ENCODE data around the gene MAP3K20.
"Not testable (repeated sequence)": the region's sequence is repeated elsewhere in the genome, so short reads cannot be mapped to it uniquely, and the experiment has no call there.

Gene MAP3K20

DNA sequence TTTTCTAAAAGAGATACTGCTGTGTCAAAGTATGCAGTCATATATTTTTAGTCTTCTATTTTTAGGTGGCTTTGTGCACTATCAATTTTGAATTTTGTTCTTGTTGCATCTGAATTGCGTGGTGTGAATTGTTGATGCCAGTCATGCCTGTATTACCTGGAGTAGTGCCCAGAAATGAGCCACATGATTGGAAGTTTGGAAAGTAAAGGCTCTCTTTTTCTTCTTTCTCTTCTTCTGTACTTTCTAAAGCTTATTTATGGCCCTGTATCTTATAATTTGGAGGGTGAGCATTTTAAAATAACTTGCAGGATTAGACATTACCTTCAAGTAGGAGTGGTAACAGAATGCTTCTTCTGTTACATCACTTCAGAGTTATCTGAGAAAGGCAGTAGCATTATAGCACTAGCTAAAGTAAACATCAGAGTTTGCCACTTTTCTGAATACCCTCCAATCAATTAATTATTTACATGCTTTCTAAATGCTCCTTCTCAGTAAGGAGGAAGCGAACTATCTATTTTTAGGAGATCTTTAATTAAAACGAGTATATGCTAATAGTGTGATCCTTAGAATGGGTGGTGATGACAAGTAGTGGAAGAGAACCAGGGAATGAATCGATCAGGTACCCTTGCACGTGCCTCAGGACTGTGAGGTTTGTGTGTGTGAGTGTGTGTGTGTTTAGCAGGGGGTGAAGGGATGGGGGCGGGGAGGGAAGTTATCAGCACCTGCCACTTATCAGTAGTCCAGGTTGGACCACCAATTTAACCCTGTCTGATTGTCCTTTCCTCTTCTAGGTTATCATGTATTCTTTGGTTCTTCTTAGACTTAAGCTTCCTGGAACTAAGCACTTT, 112.5 kb downstream of the MAP3K20 start:
- Mint-ChIP-seq H3K36me3 (no peaks in the 10 kb centered on the region), H3K27me3 (no peaks in the 10 kb centered on the region), H3K27ac (no peak overlapping the region), H3K4me1 (no peaks in the 10 kb centered on the region), H3K4me3 (no peak overlapping the region), H3K9me3 (no peaks in the 10 kb centered on the region)
- DNase-seq: no peak
- CTCF ChIA-PET: interaction anchor here (0.6 kb wide), 1 partner anchor 446 kb away, joined by 3 read pairs; no protein-coding TSS in a partner anchor

DNA sequence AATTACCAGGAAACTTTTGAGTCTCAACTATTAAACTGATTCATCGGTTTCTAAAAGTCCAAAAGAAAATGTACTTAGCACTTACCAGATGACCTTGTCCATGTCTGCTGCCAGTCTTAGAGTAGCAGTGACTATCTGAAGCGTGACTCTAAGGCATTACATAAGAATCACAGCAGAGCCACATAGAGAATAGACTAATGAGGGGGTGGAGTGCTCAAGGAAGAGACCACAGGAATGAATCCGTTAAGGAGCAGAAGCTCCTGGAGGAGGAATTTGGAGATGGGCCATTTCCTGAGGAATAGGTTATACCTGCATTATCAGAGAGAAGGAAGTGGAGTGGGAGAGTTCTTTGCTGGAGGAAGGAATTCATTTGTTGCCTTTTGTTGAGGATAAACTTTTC, 116.0 kb downstream of the MAP3K20 start:
- Mint-ChIP-seq H3K4me1 (no peaks in the 10 kb centered on the region), H3K27ac (no peak overlapping the region), H3K4me3 (no peak overlapping the region), H3K27me3 (no peaks in the 10 kb centered on the region), H3K9me3 (no peaks in the 10 kb centered on the region), H3K36me3 (peaks cover 2% of the 10 kb centered on the region)
- CTCF ChIA-PET: no interaction called here
- DNase-seq: no peak

DNA sequence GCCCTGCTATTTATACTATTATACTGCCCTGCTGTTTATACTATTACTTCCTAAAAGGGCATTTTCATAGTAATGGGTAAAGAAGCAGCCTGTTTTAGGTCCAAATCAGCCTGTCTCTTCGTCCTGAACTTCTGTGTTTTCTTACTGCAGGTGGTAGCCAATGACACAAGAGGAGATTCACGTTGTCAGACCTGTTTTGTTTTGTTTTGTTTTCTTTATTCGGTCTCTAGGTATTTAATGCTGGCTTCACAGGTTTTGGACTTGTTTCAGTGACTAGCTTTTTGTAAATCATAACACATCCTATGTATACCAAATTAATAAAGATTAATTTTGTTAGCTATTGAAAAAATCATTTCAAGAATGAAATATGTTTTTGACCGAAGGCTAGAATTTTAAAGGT, 116.4 kb downstream of the MAP3K20 start:
- Mint-ChIP-seq H3K9me3 (no peaks in the 10 kb centered on the region), H3K4me1 (no peaks in the 10 kb centered on the region), H3K27me3 (no peaks in the 10 kb centered on the region), H3K27ac (no peak overlapping the region), H3K4me3 (no peak overlapping the region), H3K36me3 (peaks cover 2% of the 10 kb centered on the region)
- DNase-seq: no peak
- CTCF ChIA-PET: interaction anchor here (0.6 kb wide), 1 partner anchor 326 kb away, joined by 3 read pairs; no protein-coding TSS in a partner anchor

DNA sequence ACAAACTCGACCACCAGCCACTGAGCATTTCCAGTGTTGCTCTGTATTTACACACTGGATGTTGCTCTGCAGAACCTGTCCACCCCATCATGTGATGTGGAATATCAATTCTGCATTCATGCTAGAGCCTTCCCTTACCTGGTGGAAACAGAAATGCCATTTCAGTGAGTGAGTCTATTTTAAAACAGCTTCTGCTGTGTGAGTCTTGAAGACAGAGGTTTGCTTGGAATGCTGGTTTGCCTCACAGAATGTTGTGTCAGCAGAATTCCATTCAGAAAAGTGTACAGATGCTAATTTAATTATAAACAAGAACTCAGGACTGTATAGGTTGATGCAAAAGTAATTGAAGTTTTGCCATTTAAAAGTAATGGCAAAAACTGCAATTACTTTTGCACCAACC, 118.3 kb downstream of the MAP3K20 start:
- H3K9me3 Mint-ChIP-seq: no peaks in the 10 kb centered on the region
- H3K36me3 Mint-ChIP-seq: peaks cover 2% of the 10 kb centered on the region
- H3K27me3 Mint-ChIP-seq: no peaks in the 10 kb centered on the region
- no peak overlapping the region for H3K27ac Mint-ChIP-seq
- no peak overlapping the region for H3K4me3 Mint-ChIP-seq
- no peak for DNase-seq
- CTCF ChIA-PET: interaction anchor here (0.6 kb wide), 1 partner anchor 200 kb away, joined by 3 read pairs; no protein-coding TSS in a partner anchor
- H3K4me1 Mint-ChIP-seq: no peaks in the 10 kb centered on the region

DNA sequence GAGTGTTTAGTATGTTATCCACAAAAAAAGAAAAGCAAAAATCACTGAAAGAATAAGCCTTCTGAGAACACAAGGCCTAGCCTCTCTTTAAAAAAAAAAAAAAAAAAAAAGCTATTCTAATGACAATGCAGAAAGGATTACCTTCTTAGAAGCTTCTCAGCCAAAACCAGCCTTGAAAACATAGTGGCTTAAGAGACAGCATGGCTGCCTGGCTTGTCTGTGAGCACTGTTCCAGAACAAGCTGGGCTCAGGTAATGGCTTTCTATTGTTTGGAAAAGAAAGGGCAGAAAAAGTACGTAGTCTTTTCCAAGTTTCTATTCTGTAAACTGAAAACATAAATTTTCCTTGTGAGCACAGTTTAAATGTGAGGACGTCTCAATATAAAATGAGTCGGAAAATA, 119.5 kb downstream of the MAP3K20 start:
- Mint-ChIP-seq H3K4me1 (no peaks in the 10 kb centered on the region), H3K36me3 (peaks cover 2% of the 10 kb centered on the region), H3K9me3 (no peaks in the 10 kb centered on the region), H3K27ac (no peak overlapping the region), H3K4me3 (no peak overlapping the region), H3K27me3 (no peaks in the 10 kb centered on the region)
- CTCF ChIA-PET: interaction anchor here (0.6 to 1.2 kb wide), 2 partner anchors 15 to 162 kb away, joined by 3 to 4 read pairs; no protein-coding TSS in a partner anchor
- DNase-seq: no peak

DNA sequence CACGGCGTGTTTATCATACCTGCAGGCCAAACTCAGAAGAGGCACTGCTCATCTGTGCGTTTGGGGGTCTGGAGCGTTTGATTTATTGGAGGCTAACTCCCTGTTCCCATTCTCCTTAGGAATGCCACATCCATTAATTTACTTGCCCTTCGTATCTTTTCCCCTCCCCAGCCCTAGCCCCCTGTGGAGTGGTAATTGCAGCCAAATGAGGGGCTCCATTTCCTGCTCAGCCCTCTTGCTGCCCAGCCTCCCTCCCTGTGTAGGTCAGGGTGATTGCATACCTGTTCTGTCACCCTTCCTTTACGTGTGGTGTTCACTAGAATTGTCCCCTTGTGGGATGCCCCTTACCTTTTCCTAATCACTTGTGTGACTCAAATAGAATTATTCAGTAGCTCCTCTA, 120.4 kb downstream of the MAP3K20 start:
- H3K36me3 Mint-ChIP-seq: peaks cover 2% of the 10 kb centered on the region
- no peaks in the 10 kb centered on the region for H3K27me3 Mint-ChIP-seq
- no peak for DNase-seq
- H3K4me1 Mint-ChIP-seq: no peaks in the 10 kb centered on the region
- no peak overlapping the region for H3K4me3 Mint-ChIP-seq
- CTCF ChIA-PET: no interaction called here
- no peaks in the 10 kb centered on the region for H3K9me3 Mint-ChIP-seq
- H3K27ac Mint-ChIP-seq: no peak overlapping the region

DNA sequence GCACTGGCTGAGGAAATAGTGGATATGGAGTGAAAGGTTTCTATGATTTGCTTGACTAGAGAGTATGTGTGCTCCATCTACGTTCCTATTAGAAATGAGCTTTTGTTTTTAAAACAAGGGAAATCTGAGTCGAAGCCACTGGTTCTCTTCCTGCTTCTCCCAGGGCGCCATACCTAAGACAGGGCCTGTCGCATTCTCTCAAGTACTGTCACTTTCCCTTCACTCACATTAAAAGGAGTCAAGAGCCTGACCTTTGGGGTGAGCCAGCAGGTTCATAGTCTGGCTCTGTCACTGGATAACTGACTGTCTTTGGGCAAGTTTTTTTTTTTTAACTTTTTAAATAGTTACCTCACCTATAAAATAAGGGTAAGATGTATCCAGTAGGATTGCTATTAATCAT, 121.0 kb downstream of the MAP3K20 start:
- CTCF ChIA-PET: no interaction called here
- no peaks in the 10 kb centered on the region for H3K9me3 Mint-ChIP-seq
- no peaks in the 10 kb centered on the region for H3K4me1 Mint-ChIP-seq
- DNase-seq: no peak
- no peak overlapping the region for H3K4me3 Mint-ChIP-seq
- peaks cover 2% of the 10 kb centered on the region for H3K36me3 Mint-ChIP-seq
- H3K27ac Mint-ChIP-seq: no peak overlapping the region
- H3K27me3 Mint-ChIP-seq: no peaks in the 10 kb centered on the region

DNA sequence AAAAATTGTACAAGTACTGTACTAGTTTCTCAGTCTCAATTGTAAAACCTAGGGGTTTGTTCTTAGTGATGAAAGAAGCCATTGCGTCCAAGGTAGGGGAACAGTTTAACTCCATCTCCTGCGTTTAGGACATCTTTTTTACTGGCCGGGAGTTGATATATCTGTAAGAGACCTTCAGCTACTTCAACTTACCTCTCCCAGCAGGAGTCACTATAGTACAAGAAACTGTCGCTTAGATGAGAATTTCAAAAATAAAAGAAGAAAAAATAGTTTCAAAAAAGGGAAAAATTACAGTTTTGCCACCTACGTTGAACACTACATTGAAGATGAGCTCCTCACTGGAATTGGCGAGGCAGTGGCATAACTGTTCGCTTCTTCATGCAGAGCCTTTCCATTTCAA, 122.7 kb downstream of the MAP3K20 start:
- Mint-ChIP-seq H3K4me3 (no peak overlapping the region), H3K9me3 (no peaks in the 10 kb centered on the region), H3K36me3 (peaks cover 2% of the 10 kb centered on the region), H3K4me1 (no peaks in the 10 kb centered on the region), H3K27me3 (no peaks in the 10 kb centered on the region), H3K27ac (no peak overlapping the region)
- DNase-seq: no peak
- CTCF ChIA-PET: interaction anchor here (1.0 kb wide), 1 partner anchor 9 kb away, joined by 4 read pairs; no protein-coding TSS in a partner anchor

DNA sequence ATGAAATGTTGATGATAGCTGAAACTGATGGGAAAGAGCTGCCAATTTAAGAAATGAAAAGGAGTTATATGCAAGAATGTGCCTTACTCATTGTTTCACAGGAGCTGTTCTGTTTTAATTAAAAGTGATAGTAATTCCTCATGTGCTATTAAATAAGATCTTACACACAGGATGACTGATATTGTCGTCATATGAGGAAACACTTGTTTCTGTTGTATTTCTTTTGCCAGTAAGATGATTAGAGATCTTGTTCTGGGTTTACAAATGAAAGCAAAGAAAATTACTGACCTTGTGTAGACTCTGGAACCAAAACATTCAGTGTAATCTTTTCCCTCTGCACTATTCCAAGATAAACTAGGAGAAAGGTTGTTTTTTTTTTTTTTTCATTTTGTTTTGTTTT, 123.6 kb downstream of the MAP3K20 start:
- CTCF ChIA-PET: no interaction called here
- Mint-ChIP-seq H3K27ac (no peak overlapping the region), H3K9me3 (no peaks in the 10 kb centered on the region), H3K4me1 (no peaks in the 10 kb centered on the region), H3K4me3 (no peak overlapping the region), H3K27me3 (no peaks in the 10 kb centered on the region), H3K36me3 (peaks cover 2% of the 10 kb centered on the region)
- no peak for DNase-seq

DNA sequence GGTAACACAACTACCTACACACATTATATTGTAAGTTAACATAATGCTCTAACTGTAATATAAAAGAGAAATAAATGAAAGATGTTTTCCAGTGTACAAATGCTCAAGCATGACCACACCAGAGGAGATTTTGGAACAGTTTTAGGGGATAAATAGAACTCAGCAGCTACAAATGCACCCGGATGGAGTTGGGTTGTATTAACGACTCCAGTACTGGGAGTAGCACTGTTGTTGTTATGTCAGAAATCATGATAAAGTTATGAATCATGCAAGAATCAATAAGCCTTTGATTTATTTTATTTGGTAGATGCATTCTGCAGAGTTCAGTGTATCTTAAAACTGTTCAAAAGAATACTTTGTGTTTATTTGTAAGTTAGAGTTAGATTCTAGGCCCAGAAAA, 126.9 kb downstream of the MAP3K20 start:
- H3K36me3 Mint-ChIP-seq: no peaks in the 10 kb centered on the region
- H3K4me3 Mint-ChIP-seq: no peak overlapping the region
- no peaks in the 10 kb centered on the region for H3K4me1 Mint-ChIP-seq
- no peak for DNase-seq
- no peaks in the 10 kb centered on the region for H3K9me3 Mint-ChIP-seq
- H3K27me3 Mint-ChIP-seq: no peaks in the 10 kb centered on the region
- CTCF ChIA-PET: no interaction called here
- no peak overlapping the region for H3K27ac Mint-ChIP-seq

DNA sequence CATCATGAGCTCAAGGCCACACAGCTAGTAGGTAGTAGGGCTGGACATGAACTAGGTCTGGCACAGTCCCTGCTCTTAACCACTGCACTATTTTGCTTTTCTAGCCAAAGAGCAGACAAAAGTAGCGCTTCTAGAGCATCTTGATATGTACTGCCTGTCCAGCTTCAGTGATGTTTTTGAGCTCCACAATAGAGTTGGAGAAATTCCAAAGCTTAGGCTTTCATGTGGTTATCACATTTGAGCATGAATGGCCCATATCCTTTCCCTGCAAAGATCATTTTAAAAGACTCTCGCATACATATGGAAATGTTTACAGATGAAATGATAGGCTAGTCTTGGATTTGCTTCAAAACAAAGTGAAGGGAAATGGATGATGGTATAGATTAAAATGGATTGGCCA, 128.7 kb downstream of the MAP3K20 start:
- no peaks in the 10 kb centered on the region for H3K9me3 Mint-ChIP-seq
- DNase-seq: no peak
- no peaks in the 10 kb centered on the region for H3K27me3 Mint-ChIP-seq
- H3K4me1 Mint-ChIP-seq: no peaks in the 10 kb centered on the region
- no peaks in the 10 kb centered on the region for H3K36me3 Mint-ChIP-seq
- no peak overlapping the region for H3K27ac Mint-ChIP-seq
- H3K4me3 Mint-ChIP-seq: no peak overlapping the region
- CTCF ChIA-PET: interaction anchor here (1.2 kb wide), 2 partner anchors 86 to 176 kb away, joined by 3 to 5 read pairs; no protein-coding TSS in a partner anchor

DNA sequence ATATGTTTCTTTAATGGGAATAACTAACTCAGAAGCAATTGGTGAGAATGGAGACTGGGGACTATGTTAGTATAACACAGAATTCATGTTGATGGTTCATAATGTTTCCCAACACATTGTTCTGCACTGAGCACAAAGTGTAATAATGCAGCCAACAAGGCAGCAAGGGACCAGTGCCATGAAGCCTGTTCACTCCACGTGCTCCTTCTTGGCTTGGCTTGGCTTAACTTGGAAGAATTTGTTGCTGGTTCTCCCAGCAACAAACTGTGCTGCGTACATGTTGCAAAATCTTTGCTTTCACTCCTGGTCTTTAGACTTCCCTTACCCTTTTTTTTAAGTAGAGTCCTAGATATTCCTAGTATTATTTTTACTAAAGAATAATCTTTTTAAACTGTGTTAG, 129.7 kb downstream of the MAP3K20 start:
- Mint-ChIP-seq H3K27me3 (no peaks in the 10 kb centered on the region), H3K4me1 (no peaks in the 10 kb centered on the region), H3K4me3 (no peak overlapping the region), H3K36me3 (no peaks in the 10 kb centered on the region), H3K27ac (no peak overlapping the region), H3K9me3 (no peaks in the 10 kb centered on the region)
- CTCF ChIA-PET: interaction anchor here (10.2 kb wide), 1 partner anchor 177 kb away, joined by 173 read pairs; no protein-coding TSS in a partner anchor
- DNase-seq: no peak

DNA sequence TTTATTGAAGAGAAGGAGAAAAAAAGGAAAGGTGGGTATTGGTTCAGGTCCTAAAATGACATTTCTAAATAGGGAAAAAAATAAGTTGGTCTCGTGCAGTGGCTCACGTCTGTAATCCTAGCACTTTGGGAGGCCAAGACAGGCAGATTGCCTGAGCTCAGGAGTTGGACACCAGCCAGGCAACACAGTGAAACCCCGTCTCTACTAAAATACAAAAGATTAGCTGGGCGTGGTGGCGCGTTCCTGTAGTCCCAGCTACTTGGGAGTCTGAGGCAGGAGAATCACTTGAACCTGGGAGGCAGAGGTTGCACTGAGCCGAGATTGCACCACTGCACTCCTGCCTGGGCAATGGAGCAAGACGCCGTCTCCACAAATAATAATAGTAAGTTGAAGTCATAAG, 131.5 kb downstream of the MAP3K20 start:
- H3K27me3 Mint-ChIP-seq, H3K9me3 Mint-ChIP-seq, DNase-seq, H3K27ac Mint-ChIP-seq, H3K36me3 Mint-ChIP-seq, H3K4me3 Mint-ChIP-seq, H3K4me1 Mint-ChIP-seq: not testable (repeated sequence)
- CTCF ChIA-PET: interaction anchor here (0.6 to 10.2 kb wide), 3 partner anchors 9 to 179 kb away, joined by 3 to 173 read pairs (median 4); no protein-coding TSS in a partner anchor

DNA sequence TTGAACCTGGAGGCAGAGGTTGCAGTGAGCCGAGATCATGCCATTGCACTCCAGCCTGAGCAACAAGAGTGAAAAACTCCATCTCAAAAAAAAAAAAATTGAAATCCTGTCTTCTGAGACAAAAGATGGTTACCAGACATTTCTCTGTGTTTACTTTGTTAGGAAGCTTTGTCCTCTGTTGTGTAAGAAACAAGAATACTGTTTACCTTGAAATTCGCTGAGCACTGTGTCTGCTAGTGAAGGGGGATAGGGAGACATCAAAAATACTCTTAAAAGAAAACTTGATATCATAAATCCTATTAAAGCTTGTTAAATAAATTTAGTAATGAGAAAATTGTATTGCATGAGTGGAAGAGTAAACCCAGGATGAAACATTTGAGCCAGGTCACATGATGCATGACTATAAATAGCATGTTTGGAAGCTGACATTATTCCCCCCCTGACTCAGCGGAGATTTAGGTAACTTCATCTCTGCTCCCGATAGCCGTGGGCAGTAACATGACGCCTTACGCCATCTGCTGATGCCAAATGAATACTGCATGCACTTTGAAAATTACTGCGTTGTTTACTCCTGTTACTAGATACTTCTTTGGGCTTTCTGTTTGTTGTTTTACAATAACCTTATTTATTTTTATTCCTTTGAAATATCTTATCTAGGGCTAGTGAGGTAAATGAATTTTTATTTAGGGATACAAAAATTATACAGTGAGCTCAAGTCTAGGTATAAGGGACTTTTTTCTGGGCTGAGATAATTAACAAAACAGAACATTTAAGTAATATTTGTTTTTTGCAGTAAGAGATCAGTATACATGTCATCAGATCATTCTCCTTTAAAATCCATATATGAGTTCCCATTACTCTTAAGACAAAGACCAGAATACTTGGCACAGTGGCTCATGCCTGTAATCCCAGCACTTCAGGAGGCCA, 134.9 kb downstream of the MAP3K20 start:
- CTCF ChIA-PET: interaction anchor here (0.7 to 10.2 kb wide), 19 partner anchors 8 to 405 kb away, joined by 3 to 173 read pairs (median 4); no protein-coding TSS in a partner anchor
- Mint-ChIP-seq H3K4me1 (no peaks in the 10 kb centered on the region), H3K9me3 (no peaks in the 10 kb centered on the region), H3K27ac (no peak overlapping the region), H3K27me3 (peaks cover 3% of the 10 kb centered on the region), H3K4me3 (no peak overlapping the region), H3K36me3 (no peaks in the 10 kb centered on the region)
- DNase-seq: peak; percentile 58

Measured in activated naive CD4-positive, alpha-beta T cell treated with anti-CD3 and anti-CD28 coated beads, Interleukin-2, amount 10 ng/mL, durations not matched to agents 7 days and 5 days (primary cell).